H9 (cell line): ENCODE measurements around the gene DGCR2. TPM values are rescaled to one million over a fixed set of nuclear protein-coding genes. Genes with fewer than 3 reads are reported as not detected.
"Not testable (repeated sequence)": the region's sequence is repeated elsewhere in the genome, so short reads cannot be mapped to it uniquely, and the experiment has no call there.

ENCODE experiments used
- DNase-seq: peaks from one replicate; pipeline ENCODE4 v3.0.0-alpha.2; 2017
- H2AFZ ChIP-seq: one replicate; pipeline ENCODE4 v1.6.1; 2013; ENCODE audit warnings: mild to moderate bottlenecking, low read length, control low read depth, moderate library complexity
- H2AK5ac ChIP-seq: 2 replicates; pipeline ENCODE4 v1.6.1; 2013; ENCODE audit warnings: low read length, control low read depth, mixed read lengths; ENCODE audit not compliant: insufficient read length
- H2BK120ac ChIP-seq: one replicate; pipeline ENCODE4 v1.6.1; 2013; ENCODE audit warnings: low read depth, mild to moderate bottlenecking, low read length, control low read depth, inconsistent platforms; ENCODE audit not compliant: poor library complexity, severe bottlenecking
- H2BK12ac ChIP-seq: 2 replicates; pipeline ENCODE4 v1.6.1; 2013; ENCODE audit warnings: low read length, control low read depth, mixed read lengths, low read depth; ENCODE audit not compliant: insufficient read length
- H2BK15ac ChIP-seq: 2 replicates; pipeline ENCODE4 v1.6.1; 2013; ENCODE audit warnings: low read depth, low read length, control low read depth
- H2BK20ac ChIP-seq: one replicate; pipeline ENCODE4 v1.6.1; 2013; ENCODE audit warnings: low read depth, mild to moderate bottlenecking, low read length, control low read depth, inconsistent platforms; ENCODE audit not compliant: poor library complexity, severe bottlenecking
- H2BK5ac ChIP-seq: 2 replicates; pipeline ENCODE4 v1.6.1; 2013; ENCODE audit warnings: low read length, control low read depth, mixed read lengths; ENCODE audit not compliant: insufficient read length
- H3K14ac ChIP-seq: 2 replicates; pipeline ENCODE4 v1.6.1; 2013; ENCODE audit warnings: low read length, control low read depth; ENCODE audit not compliant: insufficient read depth
- H3K18ac ChIP-seq: 2 replicates; pipeline ENCODE4 v1.6.1; 2013; ENCODE audit warnings: low read depth, mild to moderate bottlenecking, mixed read lengths, low read length, control low read depth; ENCODE audit not compliant: insufficient read length
- H3K23ac ChIP-seq: 2 replicates; pipeline ENCODE4 v1.6.1; 2013; ENCODE audit warnings: low read length, control low read depth, mixed read lengths, low read depth; ENCODE audit not compliant: insufficient read length
- H3K23me2 ChIP-seq: 2 replicates; pipeline ENCODE4 v1.6.1; 2013; ENCODE audit warnings: low read depth, mild to moderate bottlenecking, mixed read lengths, low read length, control low read depth; ENCODE audit not compliant: insufficient read length, poor library complexity, severe bottlenecking
- H3K27ac ChIP-seq: 2 replicates; pipeline ENCODE4 v1.5.1; 2013; ENCODE audit warnings: low read length, control low read depth, mixed read lengths, low read depth; ENCODE audit not compliant: insufficient read length
- H3K27me3 ChIP-seq: 2 replicates; pipeline ENCODE4 v1.6.1; 2013; ENCODE audit warnings: low read length, control low read depth, inconsistent platforms; ENCODE audit not compliant: insufficient read depth
- H3K4ac ChIP-seq: 2 replicates; pipeline ENCODE4 v1.6.1; 2013; ENCODE audit warnings: low read depth, mild to moderate bottlenecking, control low read depth, inconsistent platforms, low read length, moderate library complexity
- H3K4me1 ChIP-seq: 2 replicates; pipeline ENCODE4 v1.6.1; 2013; ENCODE audit warnings: low read length, control low read depth, inconsistent platforms; ENCODE audit not compliant: insufficient read depth
- H3K4me2 ChIP-seq: 2 replicates; pipeline ENCODE4 v1.6.1; 2013; ENCODE audit warnings: low read length, control low read depth, mixed read lengths; ENCODE audit not compliant: insufficient read length, insufficient read depth
- H3K56ac ChIP-seq: 2 replicates; pipeline ENCODE4 v1.6.1; 2013; ENCODE audit warnings: low read depth, mild to moderate bottlenecking, mixed read lengths, low read length, control low read depth; ENCODE audit not compliant: insufficient read length
- H3K79me1 ChIP-seq: 2 replicates; pipeline ENCODE4 v1.6.1; 2013; ENCODE audit warnings: low read depth, mild to moderate bottlenecking, moderate library complexity, low read length, control low read depth, inconsistent platforms; ENCODE audit not compliant: insufficient read depth, poor library complexity, severe bottlenecking
- H3K79me2 ChIP-seq: 2 replicates; pipeline ENCODE4 v1.6.1; 2013; ENCODE audit warnings: low read length, control low read depth, inconsistent platforms; ENCODE audit not compliant: insufficient read depth
- H3K9ac ChIP-seq: 2 replicates; pipeline ENCODE4 v1.6.1; 2013; ENCODE audit warnings: low read length, control low read depth, mixed read lengths; ENCODE audit not compliant: insufficient read length; ENCODE audit errors: extremely low read depth
- H3K9me3 ChIP-seq: one replicate; pipeline ENCODE4 v1.6.1; 2013; ENCODE audit warnings: low read depth, low read length, inconsistent platforms; ENCODE audit not compliant: control insufficient read depth
- H3T11ph ChIP-seq: one replicate; pipeline ENCODE4 v1.6.1; 2013; ENCODE audit warnings: mild to moderate bottlenecking, low read length, control low read depth, inconsistent platforms
- H4K20me1 ChIP-seq: one replicate; pipeline ENCODE4 v1.6.1; 2013; ENCODE audit not compliant: control insufficient read depth, insufficient read length, insufficient read depth
- H4K5ac ChIP-seq: 2 replicates; pipeline ENCODE4 v1.6.1; 2013; ENCODE audit warnings: low read depth, mild to moderate bottlenecking, mixed read lengths, low read length, control low read depth; ENCODE audit not compliant: insufficient read length
- H4K8ac ChIP-seq: replicated peaks from 2 replicates; pipeline ENCODE4 v1.6.1; 2013; ENCODE audit warnings: low read length, control low read depth, mixed read lengths, low read depth; ENCODE audit not compliant: insufficient read length
- H4K91ac ChIP-seq: 2 replicates; pipeline ENCODE4 v1.6.1; 2013; ENCODE audit warnings: low read depth, mild to moderate bottlenecking, moderate library complexity, mixed read lengths, low read length, control low read depth; ENCODE audit not compliant: insufficient read length
- H3K27ac Mint-ChIP-seq, 3 experiments: 2 replicates in 2 of 3; 3 replicates in 1 of 3; pipeline ENCODE4 v1.8.0; 2020 to 2021; ENCODE audit warnings: mixed read lengths in 3 of 3, mild to moderate bottlenecking in 1 of 3, moderate library complexity in 1 of 3
- H3K27me3 Mint-ChIP-seq: 2 replicates; pipeline ENCODE4 v1.8.0; 2021; ENCODE audit warnings: low read depth, mild to moderate bottlenecking, moderate library complexity, mixed read lengths
- H3K36me3 Mint-ChIP-seq, 3 experiments: 2 replicates in 2 of 3; 3 replicates in 1 of 3; pipeline ENCODE4 v1.8.0; 2020 to 2021; ENCODE audit warnings: low read depth in 3 of 3, mixed read lengths in 3 of 3; ENCODE audit not compliant: insufficient read depth in 1 of 3
- H3K4me1 Mint-ChIP-seq, 2 experiments: 2 replicates each; pipeline ENCODE4 v1.8.0; 2020; ENCODE audit warnings: mixed read lengths in 2 of 2
- H3K4me3 Mint-ChIP-seq, 2 experiments: 2 replicates in 1 of 2; 3 replicates in 1 of 2; pipeline ENCODE4 v1.8.0; 2020 to 2021; ENCODE audit warnings: mild to moderate bottlenecking in 2 of 2, mixed read lengths in 2 of 2, moderate library complexity in 1 of 2
- H3K9me3 Mint-ChIP-seq, 2 experiments: 2 replicates in 1 of 2; 3 replicates in 1 of 2; pipeline ENCODE4 v1.8.0; 2020; ENCODE audit warnings: mild to moderate bottlenecking in 2 of 2, mixed read lengths in 2 of 2, moderate library complexity in 1 of 2
- WGBS: extraction: QIAGEN DNeasy Blood & Tissue Kit; methylation state at CpG from one replicate; pipeline ENCODE4 v1.1.7; 2013; ENCODE audit warnings: missing lambda C conversion rate, low lambda C conversion rate, mixed read lengths; ENCODE audit not compliant: insufficient read length; ENCODE audit errors: extremely low coverage; 5-methylcytosine and 5-hydroxymethylcytosine counted together
- total RNA-seq: library from RNA; stranded (reverse); gene quantifications from 2 replicates; pipeline ENCODE4 v1.2.1, GENCODE V29; 2021

Gene DGCR2
- total RNA-seq, 1 experiment from 2014 or later: 47.2 TPM

GRCh38 chr22:19084126-19084525 lies 38.1 kb downstream of the DGCR2 start:
- not testable (repeated sequence) for H3K4me3 Mint-ChIP-seq, H3K4me2 ChIP-seq, H2BK12ac ChIP-seq, H3K14ac ChIP-seq, H3K27ac Mint-ChIP-seq, H2BK120ac ChIP-seq, H3K4me1 ChIP-seq, H2AK5ac ChIP-seq, H3K56ac ChIP-seq, H4K20me1 ChIP-seq, DNase-seq, H3K23me2 ChIP-seq, H3T11ph ChIP-seq, H3K9me3 Mint-ChIP-seq, H4K8ac ChIP-seq, H3K23ac ChIP-seq, H3K9me3 ChIP-seq, H3K27ac ChIP-seq, H4K5ac ChIP-seq, H2BK5ac ChIP-seq, H2BK15ac ChIP-seq, H3K27me3 ChIP-seq, H3K27me3 Mint-ChIP-seq, H3K4ac ChIP-seq, H2AFZ ChIP-seq, H4K91ac ChIP-seq, H3K79me1 ChIP-seq, H3K79me2 ChIP-seq, H2BK20ac ChIP-seq, H3K18ac ChIP-seq, H3K9ac ChIP-seq
- no CpG with 5 or more reads among the region's 30 CpGs for WGBS
- Mint-ChIP-seq H3K36me3 (peaks cover 21 to 42% (median 33%) of the 10 kb centered on the region in 3 experiments), H3K4me1 (peaks cover 7 to 14% of the 10 kb centered on the region in 2 experiments)
